A673 (cell line): ENCODE data around the gene CLSTN2. TPM values are rescaled to one million over a fixed set of nuclear protein-coding genes. Genes with fewer than 3 reads are reported as not detected.

Experiments used
- BruUV-seq: library from RNA; stranded (reverse); fragments of 400-500 nt; replicated peaks from 2 replicates; lab custom pipeline; 2021; lab: Mats Ljungman, UMichigan
- CTCF ChIA-PET: fragments of 300-600 bp; sonication (Branson Sonifier 250); formaldehyde crosslinking; loops from one replicate; lab custom pipeline; 2022; ENCODE audit warnings: antibody characterized with exemption; lab: Charles Lee
- POLR2A ChIA-PET: fragments of 300-600 bp; sonication (Branson Sonifier 250); formaldehyde crosslinking; loops from one replicate; lab custom pipeline; 2022; ENCODE audit warnings: antibody characterized with exemption; ENCODE audit not compliant: low non-redundant PET; lab: Charles Lee
- DNase-seq: peaks from one replicate; pipeline ENCODE4 v3.0.0-alpha.2; 2015; ENCODE audit warnings: low spot score
- H3K27ac ChIP-seq: fragments of 200-600 bp; sonication (generic); 2 replicates; pipeline ENCODE4 v1.5.1; 2016; ENCODE audit warnings: mixed run types, low read depth, mild to moderate bottlenecking, mixed read lengths, antibody characterized with exemption, low read length; ENCODE audit not compliant: poor library complexity, severe bottlenecking
- H3K27me3 ChIP-seq: fragments of 200-600 bp; sonication (generic); replicated peaks from 2 replicates; pipeline ENCODE4 v1.6.1; 2017; ENCODE audit warnings: mixed run types, low read depth, mild to moderate bottlenecking, mixed read lengths, antibody characterized with exemption, low read length; ENCODE audit not compliant: insufficient read depth, poor library complexity
- H3K36me3 ChIP-seq: fragments of 200-600 bp; sonication (generic); 2 replicates; pipeline ENCODE4 v1.6.1; 2016; ENCODE audit warnings: mixed run types, mild to moderate bottlenecking, mixed read lengths, antibody characterized with exemption, low read length; ENCODE audit not compliant: insufficient read depth, poor library complexity, severe bottlenecking
- H3K4me1 ChIP-seq: fragments of 200-600 bp; sonication (generic); 2 replicates; pipeline ENCODE4 v1.6.1; 2017; ENCODE audit warnings: mixed run types, mild to moderate bottlenecking, mixed read lengths, antibody characterized with exemption, low read length; ENCODE audit not compliant: insufficient read depth, poor library complexity, severe bottlenecking
- H3K4me3 ChIP-seq: fragments of 200-600 bp; sonication (generic); 2 replicates; pipeline ENCODE4 v1.5.1; 2016; ENCODE audit warnings: low read depth, mixed run types, mild to moderate bottlenecking, mixed read lengths, low read length; ENCODE audit not compliant: poor library complexity, severe bottlenecking
- H3K9me3 ChIP-seq: fragments of 200-600 bp; sonication (generic); 2 replicates; pipeline ENCODE4 v1.6.1; 2016; ENCODE audit warnings: mixed run types, low read depth, mild to moderate bottlenecking, mixed read lengths, antibody characterized with exemption, low read length; ENCODE audit not compliant: poor library complexity, severe bottlenecking
- EZH2 ChIP-seq: fragments of 200-600 bp; sonication (generic); IDR thresholded peaks from 2 replicates; pipeline ENCODE4 v1.6.1; 2017; ENCODE audit warnings: borderline replicate concordance, low read depth, mild to moderate bottlenecking, mixed read lengths, antibody characterized with exemption, low read length; ENCODE audit not compliant: poor library complexity, severe bottlenecking
- intact Hi-C: fragments of 100-400 bp; cut with micrococcal nuclease; formaldehyde crosslinking; loops from one replicate; pipeline ENCODE4 v1.10.0; 2022; ENCODE audit not compliant: unreplicated experiment
- total RNA-seq: library from RNA; stranded (reverse); gene quantifications from 2 replicates; pipeline ENCODE4 v1.2.3, GENCODE V29; 2021
- TF ChIP-seq, protein P1 (sequence below): fragments of 300-800, 200-600 bp; sonication (generic); conservative IDR thresholded peaks from 2 replicates; pipeline ENCODE4 v1.5.1; 2017; ENCODE audit warnings: low read depth, mild to moderate bottlenecking, antibody characterized with exemption, low read length, moderate library complexity, mixed read lengths

CLSTN2 gene
- total RNA-seq, 1 experiment from 2014 or later: 50.7 TPM

- no peaks in the 10 kb centered on the region for H3K36me3 ChIP-seq
- no peak overlapping the region for H3K4me3 ChIP-seq
- H3K4me1 ChIP-seq: no peaks in the 10 kb centered on the region
- ChIA-PET CTCF (no interaction called here), POLR2A (no interaction called here)
- BruUV-seq: no TSS peak
- intact Hi-C loops: no loop called here
- no peaks in the 10 kb centered on the region for H3K27me3 ChIP-seq
- TF ChIP-seq, protein P1, sequence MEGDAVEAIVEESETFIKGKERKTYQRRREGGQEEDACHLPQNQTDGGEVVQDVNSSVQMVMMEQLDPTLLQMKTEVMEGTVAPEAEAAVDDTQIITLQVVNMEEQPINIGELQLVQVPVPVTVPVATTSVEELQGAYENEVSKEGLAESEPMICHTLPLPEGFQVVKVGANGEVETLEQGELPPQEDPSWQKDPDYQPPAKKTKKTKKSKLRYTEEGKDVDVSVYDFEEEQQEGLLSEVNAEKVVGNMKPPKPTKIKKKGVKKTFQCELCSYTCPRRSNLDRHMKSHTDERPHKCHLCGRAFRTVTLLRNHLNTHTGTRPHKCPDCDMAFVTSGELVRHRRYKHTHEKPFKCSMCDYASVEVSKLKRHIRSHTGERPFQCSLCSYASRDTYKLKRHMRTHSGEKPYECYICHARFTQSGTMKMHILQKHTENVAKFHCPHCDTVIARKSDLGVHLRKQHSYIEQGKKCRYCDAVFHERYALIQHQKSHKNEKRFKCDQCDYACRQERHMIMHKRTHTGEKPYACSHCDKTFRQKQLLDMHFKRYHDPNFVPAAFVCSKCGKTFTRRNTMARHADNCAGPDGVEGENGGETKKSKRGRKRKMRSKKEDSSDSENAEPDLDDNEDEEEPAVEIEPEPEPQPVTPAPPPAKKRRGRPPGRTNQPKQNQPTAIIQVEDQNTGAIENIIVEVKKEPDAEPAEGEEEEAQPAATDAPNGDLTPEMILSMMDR: no peak
- no peak for TF ChIP-seq EZH2
- no peak for DNase-seq
- no peak overlapping the region for H3K27ac ChIP-seq
- H3K9me3 ChIP-seq: no peaks in the 10 kb centered on the region
Measured at GRCh38 chr3:140441006-140441405, 506.0 kb downstream of the CLSTN2 start.

GRCh38 chr3:140442621-140443020 is 507.6 kb downstream of the CLSTN2 start:
- BruUV-seq: no TSS peak
- H3K27ac ChIP-seq: no peak overlapping the region
- no peaks in the 10 kb centered on the region for H3K9me3 ChIP-seq
- DNase-seq: no peak
- H3K27me3 ChIP-seq: no peaks in the 10 kb centered on the region
- H3K4me1 ChIP-seq: no peaks in the 10 kb centered on the region
- no peak for TF ChIP-seq EZH2
- TF ChIP-seq, protein P1: no peak
- no peaks in the 10 kb centered on the region for H3K36me3 ChIP-seq
- H3K4me3 ChIP-seq: no peak overlapping the region
- ChIA-PET CTCF (no interaction called here), POLR2A (no interaction called here)
- intact Hi-C loops: no loop called here

- POLR2A ChIA-PET: no interaction called here
- CTCF ChIA-PET: no interaction called here
- no peak overlapping the region for H3K27ac ChIP-seq
Measured at GRCh38 chr3:140443073-140443472, 508.1 kb downstream of the CLSTN2 start.

More at GRCh38 chr3:140443073-140443472, 508.1 kb downstream of the CLSTN2 start:
- intact Hi-C loops: no loop called here
- BruUV-seq: no TSS peak
- no peaks in the 10 kb centered on the region for H3K27me3 ChIP-seq
- TF ChIP-seq EZH2: no peak
- TF ChIP-seq, protein P1: no peak
- no peaks in the 10 kb centered on the region for H3K9me3 ChIP-seq
- no peak for DNase-seq
- H3K36me3 ChIP-seq: no peaks in the 10 kb centered on the region
- no peaks in the 10 kb centered on the region for H3K4me1 ChIP-seq
- no peak overlapping the region for H3K4me3 ChIP-seq
